GM10248 (cell line): ENCODE results near the gene INIP.

Experiments
- CTCF ChIA-PET: fragments of 300-600 bp; sonication (Branson Sonifier 250); formaldehyde crosslinking; extraction: SDS; loops from one replicate; lab custom pipeline; 2021; ENCODE audit warnings: antibody characterized with exemption; lab: Yijun Ruan, JAX
- POLR2A ChIA-PET: fragments of 350-650 bp; sonication (Branson Sonifier 250); formaldehyde crosslinking; extraction: SDS; loops from one replicate; lab custom pipeline; 2020; ENCODE audit warnings: antibody characterized with exemption; lab: Yijun Ruan, JAX
- DNase-seq: peaks from one replicate; pipeline ENCODE4 v3.0.0; 2012; ENCODE audit errors: extremely low spot score
- CTCF ChIP-seq: IDR thresholded peaks from 2 replicates; pipeline ENCODE4 v1.5.1; 2012; ENCODE audit warnings: mild to moderate bottlenecking, low read depth; ENCODE audit errors: extremely low read depth, missing control alignments, control extremely low read depth

INIP gene

DNA sequence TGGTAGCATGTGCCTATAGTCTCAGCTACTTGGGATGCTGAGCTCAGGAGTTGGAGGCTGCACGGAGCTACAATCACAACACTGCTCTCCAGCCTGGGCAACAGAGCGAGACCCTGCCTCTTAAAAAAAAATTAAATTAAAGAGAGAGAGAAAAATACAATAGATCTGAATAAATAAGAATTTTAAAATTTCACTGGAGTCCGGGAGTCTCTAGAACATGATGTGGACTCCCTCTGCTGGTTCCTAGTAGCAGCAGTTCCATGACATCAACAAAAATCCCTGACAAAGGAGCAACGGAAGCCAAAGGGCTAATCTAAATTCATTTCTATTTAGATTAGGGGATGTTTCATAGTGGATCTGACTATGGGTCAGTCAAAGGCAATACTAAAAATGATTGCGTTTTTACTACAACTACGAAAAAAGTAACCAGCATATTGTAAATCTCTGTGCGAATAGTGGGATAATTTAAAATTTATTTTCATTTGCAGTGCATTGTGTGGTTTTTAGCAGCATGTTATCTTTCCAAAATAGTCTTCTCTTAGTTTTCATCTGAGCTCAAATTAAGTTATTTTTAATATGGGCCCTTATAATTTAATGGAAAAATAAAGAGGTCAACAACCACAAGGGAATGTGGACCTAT, 6.7 kb downstream of the INIP start:
- ChIA-PET POLR2A (no interaction called here), CTCF (interaction anchor here (0.8 to 1.6 kb wide), 2 partner anchors 9 to 13 kb away, joined by 3 to 4 read pairs; no protein-coding TSS in a partner anchor)
- no peak for DNase-seq
- TF ChIP-seq CTCF: peak; percentile 24

DNA sequence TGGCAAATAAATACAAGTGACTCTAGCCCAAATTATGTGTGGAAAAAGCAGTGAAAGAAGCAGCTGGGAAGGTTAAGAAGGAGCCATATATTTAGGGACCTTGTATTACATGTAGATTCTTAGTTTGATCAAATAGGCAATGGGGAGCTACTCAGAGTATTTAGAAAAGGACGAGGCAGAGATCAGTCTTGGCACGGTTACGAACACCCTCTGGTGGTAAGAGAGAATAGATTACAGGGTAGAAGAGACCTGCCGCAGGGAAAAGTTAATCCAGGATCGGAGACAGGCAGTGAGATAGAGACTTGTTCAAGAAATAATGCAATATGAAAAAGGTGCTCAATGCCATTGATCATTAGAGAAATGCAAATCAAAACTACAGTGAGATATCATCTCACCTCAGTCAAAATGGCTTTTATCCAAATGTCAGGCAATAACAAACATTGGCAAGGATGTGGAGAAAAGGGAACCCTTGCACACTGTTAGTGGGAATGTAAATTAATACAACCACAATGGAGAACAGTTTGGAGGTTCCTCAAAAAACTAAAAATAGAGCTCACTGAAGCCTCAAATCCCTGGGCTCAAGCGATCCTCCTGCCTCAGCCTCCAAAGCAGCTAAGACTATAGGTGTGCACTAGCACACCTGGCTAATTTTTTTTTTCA, 12.0 kb downstream of the INIP start:
- DNase-seq: no peak
- TF ChIP-seq CTCF: no peak
- CTCF ChIA-PET: interaction anchor here (0.9 to 1.5 kb wide), 6 partner anchors 8 to 344 kb away, joined by 3 to 4 read pairs (median 3); no protein-coding TSS in a partner anchor
- POLR2A ChIA-PET: no interaction called here

DNA sequence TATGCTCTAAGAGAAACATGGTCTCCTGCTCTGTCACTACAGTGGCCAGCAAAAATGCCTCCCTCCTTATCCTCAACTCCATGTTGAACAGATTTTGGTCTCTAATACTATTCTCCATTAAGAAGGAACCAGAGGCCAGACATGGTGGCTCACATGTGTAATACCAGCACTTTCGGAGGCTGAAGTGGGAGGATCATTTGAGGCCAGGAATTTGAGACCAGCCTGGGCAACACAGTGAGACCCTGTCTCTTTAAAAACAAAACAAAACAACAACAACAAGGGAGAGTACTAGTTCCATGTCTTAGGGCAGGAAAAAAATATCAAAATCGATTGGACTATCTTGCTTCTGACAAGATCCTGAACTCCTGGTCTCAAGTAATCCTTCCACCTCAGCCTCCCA, 14.6 kb downstream of the INIP start:
- DNase-seq: no peak
- no peak for TF ChIP-seq CTCF
- POLR2A ChIA-PET: no interaction called here
- CTCF ChIA-PET: interaction anchor here (1.3 kb wide), 1 partner anchor 14 kb away, joined by 3 read pairs; the partner anchor contains the start of gene INIP

DNA sequence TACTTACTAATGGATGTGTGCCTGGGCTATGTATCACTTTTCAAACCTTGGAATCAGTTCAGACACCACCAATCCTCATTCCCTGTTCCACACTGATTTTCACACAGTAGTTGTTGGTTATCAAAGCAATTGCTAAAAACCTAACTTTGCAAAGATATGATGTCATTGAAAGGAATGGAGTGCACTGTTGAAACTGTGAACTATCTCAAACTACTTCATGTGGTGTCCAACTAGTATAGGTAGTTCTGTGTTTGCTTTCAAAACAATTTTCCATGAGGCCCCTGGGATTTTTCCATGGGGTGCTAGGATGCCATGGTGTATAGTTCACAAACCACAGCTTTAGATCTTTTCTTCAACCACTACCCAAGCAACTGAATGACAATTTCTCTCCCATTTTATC, 17.8 kb downstream of the INIP start:
- ChIA-PET POLR2A (no interaction called here), CTCF (interaction anchor here (1.1 kb wide), 1 partner anchor 13 kb away, joined by 3 read pairs; no protein-coding TSS in a partner anchor)
- no peak for TF ChIP-seq CTCF
- no peak for DNase-seq

DNA sequence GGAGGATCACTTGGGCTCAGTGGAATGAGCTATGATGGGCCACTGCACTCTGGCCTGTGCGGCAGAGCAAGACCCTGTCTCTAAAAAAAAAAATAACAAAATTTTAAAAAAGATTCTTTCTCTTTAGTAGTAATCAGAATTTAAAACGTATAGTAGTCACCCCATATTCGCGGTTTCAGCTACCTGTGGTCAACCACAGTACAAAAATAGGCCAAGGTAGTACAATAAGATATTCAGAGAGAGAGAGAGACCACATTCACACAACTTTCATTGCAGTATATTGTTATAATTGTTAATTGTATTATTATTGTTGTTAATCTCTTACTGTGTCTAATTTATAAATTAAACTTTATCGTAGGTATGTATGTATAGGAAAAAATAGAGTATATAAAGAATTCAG, 18.7 kb downstream of the INIP start:
- peak; percentile 22 for DNase-seq
- ChIA-PET POLR2A (no interaction called here), CTCF (interaction anchor here (1.1 kb wide), 1 partner anchor 12 kb away, joined by 3 read pairs; no protein-coding TSS in a partner anchor)
- TF ChIP-seq CTCF: no peak

- ChIA-PET CTCF (interaction anchor here (1.4 to 1.7 kb wide), 2 partner anchors 10 to 36 kb away, joined by 3 to 4 read pairs; no protein-coding TSS in a partner anchor), POLR2A (interaction anchor here (0.5 kb wide), 1 partner anchor 167 kb away, joined by 3 read pairs; no protein-coding TSS in a partner anchor)
- no peak for DNase-seq
- TF ChIP-seq CTCF: no peak
Observed at GRCh38 chr9:112696461-112696860, 21.5 kb downstream of the INIP start.
